K562 (cell line): ENCODE results near the gene CHRNB1. TPM values are rescaled to one million over a fixed set of nuclear protein-coding genes. Genes with fewer than 3 reads are reported as not detected.

Experiments
- ATF1 ChIP-seq, 2 experiments: fragments of 450-650 bp in 1 of 2; IDR thresholded peaks; 2 replicates each; pipeline ENCODE4 v1.6.1; 2016; ENCODE audit warnings: missing compliant biosample characterization in 1 of 2, missing genetic modification characterization in 1 of 2
- EGR1 ChIP-seq: fragments of 450-650 bp; conservative IDR thresholded peaks from 2 replicates; pipeline ENCODE4 v1.6.1; 2017; ENCODE audit warnings: mild to moderate bottlenecking
- ETV5 ChIP-seq: sonication (generic); formaldehyde crosslinking; IDR thresholded peaks from 2 replicates; pipeline ENCODE4 v1.4.0; 2020; ENCODE audit warnings: low read depth, mild to moderate bottlenecking, missing genetic modification reagents
- GATAD2B ChIP-seq: fragments of 450-650 bp; IDR thresholded peaks from 2 replicates; pipeline ENCODE4 v1.6.1; 2017; ENCODE audit warnings: mild to moderate bottlenecking, borderline replicate concordance
- LEF1 ChIP-seq: fragments of 450-650 bp; IDR thresholded peaks from 2 replicates; pipeline ENCODE4 v1.6.1; 2016; ENCODE audit warnings: mild to moderate bottlenecking
- NRF1 ChIP-seq, 2 experiments: fragments of 450-650 bp; IDR thresholded peaks in 1 of 2; conservative IDR thresholded peaks in 1 of 2; 2 replicates each; pipeline ENCODE4 v1.6.1; 2014; ENCODE audit warnings: mild to moderate bottlenecking in 2 of 2
- PHF8 ChIP-seq: fragments of 200-600 bp; sonication (generic); IDR thresholded peaks from 2 replicates; pipeline ENCODE4 v1.6.1; 2012; ENCODE audit warnings: mixed run types, mild to moderate bottlenecking, inconsistent platforms, low read length, moderate library complexity, borderline replicate concordance
- POLR2A ChIP-seq: fragments of 450-650 bp; conservative IDR thresholded peaks from 2 replicates; pipeline ENCODE4 v1.6.1; 2016
- POLR2AphosphoS5 ChIP-seq: IDR thresholded peaks from 2 replicates; pipeline ENCODE4 v1.6.1; 2011; ENCODE audit warnings: mild to moderate bottlenecking, low read depth, low read length, moderate library complexity; ENCODE audit not compliant: control insufficient read depth, insufficient read depth
- POLR2G ChIP-seq: fragments of 200-400 bp; formaldehyde crosslinking; IDR thresholded peaks from 2 replicates; pipeline ENCODE4 v1.6.1; 2017; ENCODE audit warnings: low read depth, mild to moderate bottlenecking, antibody characterized with exemption, low read length, moderate library complexity
- RAD21 ChIP-seq, 2 experiments: fragments of 250-450 bp in 1 of 2; fragments of 450-650 bp in 1 of 2; sonication (Bioruptor Pico) in 1 of 2; formaldehyde crosslinking in 1 of 2; IDR thresholded peaks in 1 of 2; conservative IDR thresholded peaks in 1 of 2; 2 replicates each; pipeline versions ENCODE4 v1.4.0 to v1.8.0; 2020 to 2022; ENCODE audit warnings: mild to moderate bottlenecking in 2 of 2, moderate library complexity in 1 of 2
- RBFOX2 ChIP-seq: fragments of 200-400 bp; formaldehyde crosslinking; IDR thresholded peaks from 2 replicates; pipeline ENCODE4 v1.6.1; 2017; ENCODE audit warnings: low read depth, mild to moderate bottlenecking, low read length, moderate library complexity
- SAP30 ChIP-seq: fragments of 200-600 bp; sonication (generic); IDR thresholded peaks from 2 replicates; pipeline ENCODE4 v1.6.1; 2012; ENCODE audit warnings: borderline replicate concordance, low read depth, mild to moderate bottlenecking, moderate library complexity, low read length, control low read depth, inconsistent platforms; ENCODE audit not compliant: insufficient read depth, poor library complexity, severe bottlenecking
- SMARCE1 ChIP-seq: fragments of 450-650 bp; IDR thresholded peaks from 2 replicates; pipeline ENCODE4 v1.7.1; 2016; ENCODE audit warnings: mild to moderate bottlenecking
- UBTF ChIP-seq, 2 experiments: IDR thresholded peaks; 2 replicates each; pipeline ENCODE4 v1.6.1; 2012; ENCODE audit warnings: improper control_type of control experiment in 2 of 2, low read depth in 2 of 2, low read length in 2 of 2, borderline replicate concordance in 1 of 2
- ZNF395 ChIP-seq: fragments of 200-800 bp; sonication (Bioruptor generic); IDR thresholded peaks from 2 replicates; pipeline ENCODE4 v1.6.1; 2017; ENCODE audit warnings: missing genetic modification characterization, missing compliant biosample characterization
- polyA plus RNA-seq, 8 experiments: library from polyadenylated mRNA; depleted of rRNA in 4 of 8; stranded (reverse) in 5 of 8; unstranded in 3 of 8; fragments of >200 nt; fragmentation: Nextera tagmentation in 2 of 8; fragmentation: Illumina TruSeq in 1 of 8; extraction: Ambion mirVana in 2 of 8; extraction: Trizol in 1 of 8; gene quantifications; 2 replicates each; pipeline versions ENCODE4 v1.2.1 to v1.2.3, GENCODE V29; 2011 to 2014; ENCODE audit warnings: inconsistent platforms in 1 of 8, missing spikeins in 1 of 8
- total RNA-seq, 7 experiments: library from RNA; depleted of rRNA in 6 of 7; stranded (reverse); fragments of >200 nt in 6 of 7; fragmentation: Illumina TruSeq in 2 of 7; extraction: Trizol in 2 of 7; gene quantifications; 2 replicates each; pipeline versions ENCODE4 v1.2.1 to v1.2.3, GENCODE V29; 2011 to 2021; ENCODE audit warnings: low replicate concordance in 1 of 7
- TF ChIP-seq, protein P1 (sequence below): sonication (generic); formaldehyde crosslinking; IDR thresholded peaks from 2 replicates; pipeline ENCODE4 v1.4.0; 2020; ENCODE audit warnings: mild to moderate bottlenecking, missing genetic modification reagents
- TF ChIP-seq, protein P2 (sequence below): fragments of 450-650 bp; IDR thresholded peaks from 2 replicates; pipeline ENCODE4 v1.6.1; 2016

The CHRNB1 gene
- total and polyA plus RNA-seq, 9 of the 15 experiments (the other 6 are each of a cell fraction or from before 2014, with no cell fraction given): 4.7 to 12.3 (median 6.8) TPM

GRCh38 chr17:7435676-7436555, 8.9 kb upstream of the CHRNB1 start (continued):
- TF ChIP-seq, protein P1, sequence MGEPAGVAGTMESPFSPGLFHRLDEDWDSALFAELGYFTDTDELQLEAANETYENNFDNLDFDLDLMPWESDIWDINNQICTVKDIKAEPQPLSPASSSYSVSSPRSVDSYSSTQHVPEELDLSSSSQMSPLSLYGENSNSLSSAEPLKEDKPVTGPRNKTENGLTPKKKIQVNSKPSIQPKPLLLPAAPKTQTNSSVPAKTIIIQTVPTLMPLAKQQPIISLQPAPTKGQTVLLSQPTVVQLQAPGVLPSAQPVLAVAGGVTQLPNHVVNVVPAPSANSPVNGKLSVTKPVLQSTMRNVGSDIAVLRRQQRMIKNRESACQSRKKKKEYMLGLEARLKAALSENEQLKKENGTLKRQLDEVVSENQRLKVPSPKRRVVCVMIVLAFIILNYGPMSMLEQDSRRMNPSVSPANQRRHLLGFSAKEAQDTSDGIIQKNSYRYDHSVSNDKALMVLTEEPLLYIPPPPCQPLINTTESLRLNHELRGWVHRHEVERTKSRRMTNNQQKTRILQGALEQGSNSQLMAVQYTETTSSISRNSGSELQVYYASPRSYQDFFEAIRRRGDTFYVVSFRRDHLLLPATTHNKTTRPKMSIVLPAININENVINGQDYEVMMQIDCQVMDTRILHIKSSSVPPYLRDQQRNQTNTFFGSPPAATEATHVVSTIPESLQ (CRISPR knock-in tag): 0 out of 2 replicates have a peak, but pooled peaks have one; percentile 58
- TF ChIP-seq, protein P2, sequence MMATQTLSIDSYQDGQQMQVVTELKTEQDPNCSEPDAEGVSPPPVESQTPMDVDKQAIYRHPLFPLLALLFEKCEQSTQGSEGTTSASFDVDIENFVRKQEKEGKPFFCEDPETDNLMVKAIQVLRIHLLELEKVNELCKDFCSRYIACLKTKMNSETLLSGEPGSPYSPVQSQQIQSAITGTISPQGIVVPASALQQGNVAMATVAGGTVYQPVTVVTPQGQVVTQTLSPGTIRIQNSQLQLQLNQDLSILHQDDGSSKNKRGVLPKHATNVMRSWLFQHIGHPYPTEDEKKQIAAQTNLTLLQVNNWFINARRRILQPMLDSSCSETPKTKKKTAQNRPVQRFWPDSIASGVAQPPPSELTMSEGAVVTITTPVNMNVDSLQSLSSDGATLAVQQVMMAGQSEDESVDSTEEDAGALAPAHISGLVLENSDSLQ: 0 out of 2 replicates have a peak, but pooled peaks have one; percentile 11
- TF ChIP-seq POLR2A (peak; percentile 51; the same call in 1 of the 2 replicates), ATF1 (CRISPR knock-in tag; IDR thresholded peaks at IDR 0.05) (no peak), ATF1 (tag; IDR thresholded peaks at IDR 0.05) (0 out of 2 replicates have a peak, but pooled peaks have one; percentile 2), ETV5 (CRISPR knock-in tag) (0 out of 2 replicates have a peak, but pooled peaks have one; percentile 19), LEF1 (no peak), POLR2AphosphoS5 (0 out of 2 replicates have a peak, but pooled peaks have one; percentile 15), UBTF (IDR thresholded peaks at IDR 0.05; ENCODE audit: borderline replicate concordance in 1 of 2, low read depth in 2 of 2, low read length in 2 of 2) (0 out of 4 replicates have a peak, but pooled peaks of 1 of the 2 experiments have one; percentile 68), PHF8 (peak; percentile 31; the same call in 1 of the 2 replicates), RBFOX2 (peak; percentile 74), GATAD2B (peak; percentile 37; the same call in 1 of the 2 replicates), NRF1 (conservative IDR thresholded peaks at IDR 0.05 in 1 of 2, IDR thresholded peaks at IDR 0.05 in 1 of 2) (peak; percentile 39 to 54; a peak in 3 of 4 replicates), SAP30 (peak; percentile 57), POLR2G (peak; percentile 77), RAD21 (CRISPR knock-in tag; conservative IDR thresholded peaks at IDR 0.05 in 1 of 2, IDR thresholded peaks at IDR 0.05 in 1 of 2) (peak in 1 of 2 experiments; percentile 38; a peak in 2 of 4 replicates), SMARCE1 (no peak), EGR1 (peak; percentile 80), ZNF395 (CRISPR knock-in tag) (0 out of 2 replicates have a peak, but pooled peaks have one; percentile 43)
